GM19099 (cell line): ENCODE results near the gene TXN2.

Experiments
- POLR2A ChIP-seq: IDR thresholded peaks from 3 replicates; pipeline ENCODE4 v1.6.1; 2011; ENCODE audit warnings: low read depth; ENCODE audit not compliant: insufficient read length; ENCODE audit errors: extremely low read depth

Gene TXN2

GRCh38 chr22:36467042-36467810 lies 14.2 kb downstream of the TXN2 start:
- no peak for TF ChIP-seq POLR2A

- no peak for TF ChIP-seq POLR2A
Observed at GRCh38 chr22:36466258-36466657, 15.2 kb downstream of the TXN2 start.

- no peak for TF ChIP-seq POLR2A
Observed at GRCh38 chr22:36465232-36466021, 16.0 kb downstream of the TXN2 start.

- no peak for TF ChIP-seq POLR2A
Observed at GRCh38 chr22:36464715-36465231, 16.7 kb downstream of the TXN2 start.

- TF ChIP-seq POLR2A: no peak
Observed at GRCh38 chr22:36463783-36464184, 17.7 kb downstream of the TXN2 start.

GRCh38 chr22:36461665-36462649 lies 19.5 kb downstream of the TXN2 start:
- no peak for TF ChIP-seq POLR2A

- TF ChIP-seq POLR2A: no peak
Observed at GRCh38 chr22:36460202-36460601, 21.2 kb downstream of the TXN2 start.

GRCh38 chr22:36457688-36458450 lies 23.6 kb downstream of the TXN2 start:
- no peak for TF ChIP-seq POLR2A

GRCh38 chr22:36456464-36456845 lies 25.0 kb downstream of the TXN2 start:
- TF ChIP-seq POLR2A: no peak

GRCh38 chr22:36455571-36456463 lies 25.6 kb downstream of the TXN2 start:
- TF ChIP-seq POLR2A: no peak

GRCh38 chr22:36454916-36455570 lies 26.4 kb downstream of the TXN2 start:
- TF ChIP-seq POLR2A: peak; percentile 68

- TF ChIP-seq POLR2A: no peak
Observed at GRCh38 chr22:36453855-36454378, 27.5 kb downstream of the TXN2 start.
